Measurements from ENCODE around the gene ENC1. TPM values are rescaled to one million over a fixed set of nuclear protein-coding genes. Genes with fewer than 3 reads are reported as not detected.

Gene ENC1
- total and polyA plus RNA-seq, 10 of the 15 experiments (the other 5 are each of a cell fraction or from before 2014, with no cell fraction given), result 8.2 to 55.5 (median 32.1) TPM

DNA sequence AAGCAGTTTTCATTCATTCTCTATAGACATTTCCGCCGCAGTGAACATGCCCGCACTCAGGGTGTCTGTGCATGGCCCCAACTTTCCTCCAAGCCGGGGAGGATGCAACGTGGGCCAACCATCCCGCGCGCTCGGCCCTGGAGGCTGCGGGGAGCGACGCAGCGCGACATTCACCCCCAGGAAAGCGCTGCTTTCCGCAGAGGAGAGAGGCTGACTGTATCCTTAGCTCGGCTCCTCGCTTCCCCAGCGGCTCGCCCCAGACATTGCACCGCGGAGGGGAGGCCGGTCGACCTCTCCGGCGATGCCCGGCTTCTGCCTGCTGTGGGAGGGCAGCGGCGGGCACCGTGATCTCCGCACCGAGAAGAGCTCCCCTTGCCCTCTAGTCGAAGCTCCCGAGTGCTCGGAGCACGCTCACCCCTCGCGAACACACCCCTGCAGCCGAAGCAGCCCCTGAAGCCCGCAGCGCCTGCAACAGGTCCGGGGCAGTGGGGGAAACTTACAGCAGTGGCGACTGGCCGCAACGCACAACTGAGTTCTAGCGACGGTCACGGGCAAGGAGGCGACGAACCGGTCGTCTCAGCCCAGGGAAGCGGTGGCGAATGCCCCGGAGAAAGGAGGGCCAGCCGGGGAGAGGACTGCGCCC, 600 bp downstream of the ENC1 start (continued):
- no peak for TF ChIP-seq RAD51 (IDR thresholded peaks at IDR 0.05)
- TF ChIP-seq MYB (IDR thresholded peaks at IDR 0.05; ENCODE audit: borderline replicate concordance, low read depth, low read length), result no peak
- TF ChIP-seq NFIC (IDR thresholded peaks at IDR 0.05; ENCODE audit: low read depth, low read length), result no peak
- TF ChIP-seq IKZF2 (IDR thresholded peaks at IDR 0.05), result no peak
- TF ChIP-seq ZBTB33 (IDR thresholded peaks at IDR 0.05), result no peak
- no peak for TF ChIP-seq BRCA1 (IDR thresholded peaks at IDR 0.05; ENCODE audit: low read depth, low read length)
- TF ChIP-seq, protein P1, sequence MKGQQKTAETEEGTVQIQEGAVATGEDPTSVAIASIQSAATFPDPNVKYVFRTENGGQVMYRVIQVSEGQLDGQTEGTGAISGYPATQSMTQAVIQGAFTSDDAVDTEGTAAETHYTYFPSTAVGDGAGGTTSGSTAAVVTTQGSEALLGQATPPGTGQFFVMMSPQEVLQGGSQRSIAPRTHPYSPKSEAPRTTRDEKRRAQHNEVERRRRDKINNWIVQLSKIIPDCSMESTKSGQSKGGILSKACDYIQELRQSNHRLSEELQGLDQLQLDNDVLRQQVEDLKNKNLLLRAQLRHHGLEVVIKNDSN (IDR thresholded peaks at IDR 0.05; ENCODE audit: borderline replicate concordance, extremely low read length, insufficient read depth, low read depth, low read length), result no peak
- TF ChIP-seq LARP7 (IDR thresholded peaks at IDR 0.05), result no peak
- TF ChIP-seq STAT3 (IDR thresholded peaks at IDR 0.05; ENCODE audit: low read depth, low read length), result no peak
- TF ChIP-seq, protein P2, sequence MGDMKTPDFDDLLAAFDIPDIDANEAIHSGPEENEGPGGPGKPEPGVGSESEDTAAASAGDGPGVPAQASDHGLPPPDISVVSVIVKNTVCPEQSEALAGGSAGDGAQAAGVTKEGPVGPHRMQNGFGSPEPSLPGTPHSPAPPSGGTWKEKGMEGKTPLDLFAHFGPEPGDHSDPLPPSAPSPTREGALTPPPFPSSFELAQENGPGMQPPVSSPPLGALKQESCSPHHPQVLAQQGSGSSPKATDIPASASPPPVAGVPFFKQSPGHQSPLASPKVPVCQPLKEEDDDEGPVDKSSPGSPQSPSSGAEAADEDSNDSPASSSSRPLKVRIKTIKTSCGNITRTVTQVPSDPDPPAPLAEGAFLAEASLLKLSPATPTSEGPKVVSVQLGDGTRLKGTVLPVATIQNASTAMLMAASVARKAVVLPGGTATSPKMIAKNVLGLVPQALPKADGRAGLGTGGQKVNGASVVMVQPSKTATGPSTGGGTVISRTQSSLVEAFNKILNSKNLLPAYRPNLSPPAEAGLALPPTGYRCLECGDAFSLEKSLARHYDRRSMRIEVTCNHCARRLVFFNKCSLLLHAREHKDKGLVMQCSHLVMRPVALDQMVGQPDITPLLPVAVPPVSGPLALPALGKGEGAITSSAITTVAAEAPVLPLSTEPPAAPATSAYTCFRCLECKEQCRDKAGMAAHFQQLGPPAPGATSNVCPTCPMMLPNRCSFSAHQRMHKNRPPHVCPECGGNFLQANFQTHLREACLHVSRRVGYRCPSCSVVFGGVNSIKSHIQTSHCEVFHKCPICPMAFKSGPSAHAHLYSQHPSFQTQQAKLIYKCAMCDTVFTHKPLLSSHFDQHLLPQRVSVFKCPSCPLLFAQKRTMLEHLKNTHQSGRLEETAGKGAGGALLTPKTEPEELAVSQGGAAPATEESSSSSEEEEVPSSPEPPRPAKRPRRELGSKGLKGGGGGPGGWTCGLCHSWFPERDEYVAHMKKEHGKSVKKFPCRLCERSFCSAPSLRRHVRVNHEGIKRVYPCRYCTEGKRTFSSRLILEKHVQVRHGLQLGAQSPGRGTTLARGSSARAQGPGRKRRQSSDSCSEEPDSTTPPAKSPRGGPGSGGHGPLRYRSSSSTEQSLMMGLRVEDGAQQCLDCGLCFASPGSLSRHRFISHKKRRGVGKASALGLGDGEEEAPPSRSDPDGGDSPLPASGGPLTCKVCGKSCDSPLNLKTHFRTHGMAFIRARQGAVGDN (IDR thresholded peaks at IDR 0.05), result no peak
- 0 out of 2 replicates have a peak, but pooled peaks have one; percentile 8 for TF ChIP-seq YY1 (IDR thresholded peaks at IDR 0.05; ENCODE audit: low read depth, low read length)
- TF ChIP-seq SIN3A (IDR thresholded peaks at IDR 0.05; ENCODE audit: low read depth, low read length), result 0 out of 2 replicates have a peak, but pooled peaks have one; percentile 52
- no peak for TF ChIP-seq RUNX3 (IDR thresholded peaks at IDR 0.05; ENCODE audit: low read length)
- TF ChIP-seq PAX8 (IDR thresholded peaks at IDR 0.05), result no peak
- TF ChIP-seq RAD21 (IDR thresholded peaks at IDR 0.05; ENCODE audit: insufficient read depth, low read depth, low read length), result peak; percentile 40; the same call in 1 of the 2 replicates
- peak; percentile 2; the same call in 1 of the 2 replicates for TF ChIP-seq SMC3 (IDR thresholded peaks at IDR 0.05; ENCODE audit: borderline replicate concordance, low read length)
- no peak for TF ChIP-seq IKZF1 (conservative IDR thresholded peaks at IDR 0.05)
- TF ChIP-seq, protein P3, sequence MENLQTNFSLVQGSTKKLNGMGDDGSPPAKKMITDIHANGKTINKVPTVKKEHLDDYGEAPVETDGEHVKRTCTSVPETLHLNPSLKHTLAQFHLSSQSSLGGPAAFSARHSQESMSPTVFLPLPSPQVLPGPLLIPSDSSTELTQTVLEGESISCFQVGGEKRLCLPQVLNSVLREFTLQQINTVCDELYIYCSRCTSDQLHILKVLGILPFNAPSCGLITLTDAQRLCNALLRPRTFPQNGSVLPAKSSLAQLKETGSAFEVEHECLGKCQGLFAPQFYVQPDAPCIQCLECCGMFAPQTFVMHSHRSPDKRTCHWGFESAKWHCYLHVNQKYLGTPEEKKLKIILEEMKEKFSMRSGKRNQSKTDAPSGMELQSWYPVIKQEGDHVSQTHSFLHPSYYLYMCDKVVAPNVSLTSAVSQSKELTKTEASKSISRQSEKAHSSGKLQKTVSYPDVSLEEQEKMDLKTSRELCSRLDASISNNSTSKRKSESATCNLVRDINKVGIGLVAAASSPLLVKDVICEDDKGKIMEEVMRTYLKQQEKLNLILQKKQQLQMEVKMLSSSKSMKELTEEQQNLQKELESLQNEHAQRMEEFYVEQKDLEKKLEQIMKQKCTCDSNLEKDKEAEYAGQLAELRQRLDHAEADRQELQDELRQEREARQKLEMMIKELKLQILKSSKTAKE (IDR thresholded peaks at IDR 0.05; ENCODE audit: low read depth, poor library complexity, severe bottlenecking), result no peak
- TF ChIP-seq SIX5 (IDR thresholded peaks at IDR 0.05; ENCODE audit: low read depth, low read length, severe bottlenecking), result no peak

Measured in GM12878 (cell line).